Liver (tissue), 3 donors: ENCODE data around the gene EIF2B2.

Source experiments
- ATF3 ChIP-seq: IDR thresholded peaks from 2 replicates; pipeline ENCODE4 v1.6.1; 2016; ENCODE audit warnings: antibody characterized with exemption
- CTCF ChIP-seq: fragments of 150-350 bp; IDR thresholded peaks from 2 replicates; pipeline ENCODE4 v1.5.1; 2017; ENCODE audit warnings: improper control_type of control experiment, low read depth, low read length; ENCODE audit not compliant: missing input control
- JUND ChIP-seq, 2 donors: IDR thresholded peaks; 2 replicates each; pipeline ENCODE4 v1.6.1; 2016; ENCODE audit warnings: antibody characterized with exemption in 2 of 2
- REST ChIP-seq: IDR thresholded peaks from 2 replicates; pipeline ENCODE4 v1.6.1; 2016; ENCODE audit warnings: antibody characterized with exemption, mild to moderate bottlenecking
- TAF1 ChIP-seq: conservative IDR thresholded peaks from 2 replicates; pipeline ENCODE4 v1.6.1; 2016; ENCODE audit warnings: antibody characterized with exemption, mild to moderate bottlenecking
- YY1 ChIP-seq: IDR thresholded peaks from 2 replicates; pipeline ENCODE4 v1.6.1; 2016; ENCODE audit warnings: antibody characterized with exemption, mild to moderate bottlenecking
- ZBTB33 ChIP-seq: IDR thresholded peaks from 2 replicates; pipeline ENCODE4 v1.6.1; 2016; ENCODE audit warnings: antibody characterized with exemption
- donor health status: healthy.
- donor health status: healthy.

- no peak for TF ChIP-seq REST
- no peak for TF ChIP-seq CTCF
- no peak for TF ChIP-seq YY1
- no peak for TF ChIP-seq ZBTB33
- TF ChIP-seq TAF1: no peak
- no peak for TF ChIP-seq JUND (IDR thresholded peaks at IDR 0.05)
- no peak for TF ChIP-seq ATF3
Measured at GRCh38 chr14:75046275-75046674, 43.6 kb downstream of the EIF2B2 start.
